Suprapubic skin (tissue), 2 donors: ENCODE measurements around the gene THOC1.

ENCODE experiments used
- EP300 ChIP-seq: sonication (generic); formaldehyde crosslinking; IDR thresholded peaks from one replicate; pipeline ENCODE4 v1.6.1; 2017; ENCODE audit warnings: antibody characterized with exemption
- POLR2A ChIP-seq, 2 donors: fragments of 450-650 bp; IDR thresholded peaks; one replicate each; pipeline ENCODE4 v1.6.1; 2017; ENCODE audit warnings: antibody characterized with exemption in 2 of 2, mild to moderate bottlenecking in 2 of 2, moderate library complexity in 2 of 2

GRCh38 chr18:303607-304006 is 35.8 kb upstream of the THOC1 start:
- TF ChIP-seq POLR2A (IDR thresholded peaks at IDR 0.05) (no peak), EP300 (no peak)
